Measurements from ENCODE around the gene SFI1. TPM values are rescaled to one million over a fixed set of nuclear protein-coding genes. Genes with fewer than 3 reads are reported as not detected.
"Not testable (repeated sequence)": the region's sequence is repeated elsewhere in the genome, so short reads cannot be mapped to it uniquely, and the experiment has no call there.

The SFI1 gene
- polyA plus RNA-seq, 3 donors from 2014 or later: 4.2 to 31.5 (median 11.1) TPM

DNA sequence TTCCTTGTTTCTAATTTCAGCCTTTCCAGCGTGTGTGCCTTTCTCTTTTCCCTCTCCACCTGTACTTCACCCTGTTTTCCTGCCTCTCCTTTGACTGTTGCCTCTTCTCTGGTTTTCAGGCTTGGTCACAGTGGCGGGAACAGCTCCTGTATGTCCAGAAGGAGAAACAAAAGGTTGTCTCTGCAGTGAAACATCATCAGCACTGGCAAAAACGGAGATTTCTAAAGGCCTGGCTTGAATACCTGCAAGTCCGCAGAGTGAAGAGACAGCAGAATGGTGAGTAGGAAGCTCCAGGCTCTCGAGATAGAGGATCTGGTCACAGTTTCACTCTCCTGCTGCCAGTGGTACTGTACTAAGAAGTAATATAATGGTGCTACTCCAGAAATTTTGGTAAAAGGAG lies 76.6 kb downstream of the SFI1 start:
- Mint-ChIP-seq H3K27ac (peak overlapping the region in 4 of 6 donors; percentile 6 to 63 (median 54)), H3K9me3 (no peaks in the 10 kb centered on the region), H3K36me3 (peaks cover 8 to 30% (median 18%) of the 10 kb centered on the region in 3 donors), H3K27me3 (ENCODE audit: low read depth in 3 of 3) (peaks cover 0 to 6% (median 0%) of the 10 kb centered on the region in 3 donors), H3K4me3 (no peak overlapping the region), H3K4me1 (peaks cover 0 to under 1% of the 10 kb centered on the region in 2 donors)
- DNase-seq: no peak

DNA sequence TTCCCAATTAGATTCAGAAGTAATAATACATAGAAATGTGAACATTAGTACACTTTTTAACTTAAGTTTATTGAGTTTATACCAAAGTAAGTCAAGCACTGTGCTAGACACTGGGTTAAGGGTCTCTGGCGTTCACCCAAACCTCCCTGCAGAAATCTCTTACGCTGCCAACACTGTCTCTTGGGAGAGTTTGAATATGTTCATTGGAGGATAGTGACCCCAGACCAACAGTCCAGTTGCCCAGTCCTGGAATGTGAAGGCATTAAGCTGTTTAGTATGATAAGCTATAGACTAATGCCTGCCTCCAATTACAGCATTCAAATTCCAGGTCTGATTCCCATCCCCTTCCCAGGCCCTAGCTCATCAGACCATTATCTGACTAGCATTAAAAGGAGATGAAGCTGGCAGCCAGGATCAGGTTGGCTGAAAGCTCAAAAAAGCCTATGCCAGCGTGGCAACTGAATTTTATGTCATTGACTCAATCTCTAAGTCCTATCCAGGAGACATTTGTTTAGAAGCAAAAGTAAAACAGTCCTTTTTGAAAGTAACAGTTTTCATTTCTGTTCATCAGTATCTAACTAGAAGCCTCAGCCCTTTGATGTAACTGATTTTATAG lies 77.8 kb downstream of the SFI1 start:
- Mint-ChIP-seq H3K4me1 (no peaks in the 10 kb centered on the region), H3K27me3 (ENCODE audit: low read depth in 3 of 3) (peaks cover 0 to 6% (median 0%) of the 10 kb centered on the region in 3 donors), H3K36me3 (peaks cover 8 to 29% (median 18%) of the 10 kb centered on the region in 3 donors), H3K27ac (peak overlapping the region in 1 of 6 donors; percentile 19), H3K9me3 (no peaks in the 10 kb centered on the region), H3K4me3 (no peak overlapping the region)
- DNase-seq: no peak

DNA sequence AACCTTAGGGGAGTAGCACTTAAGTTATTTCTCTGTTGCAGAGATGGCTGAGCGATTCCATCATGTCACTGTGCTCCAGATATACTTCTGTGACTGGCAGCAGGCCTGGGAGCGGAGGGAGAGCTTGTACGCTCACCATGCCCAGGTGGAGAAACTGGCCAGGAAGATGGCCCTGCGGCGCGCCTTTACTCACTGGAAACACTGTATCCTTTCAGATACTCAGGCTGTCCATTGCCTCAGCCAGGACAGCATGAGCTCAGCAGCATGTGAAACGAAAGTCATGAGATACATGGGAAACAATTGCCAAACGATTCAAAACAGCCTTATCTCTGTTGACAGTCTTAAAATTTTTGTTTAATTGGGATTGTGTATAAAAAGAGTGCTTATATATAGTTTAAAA lies 78.9 kb downstream of the SFI1 start:
- no peaks in the 10 kb centered on the region for H3K4me1 Mint-ChIP-seq

DNA sequence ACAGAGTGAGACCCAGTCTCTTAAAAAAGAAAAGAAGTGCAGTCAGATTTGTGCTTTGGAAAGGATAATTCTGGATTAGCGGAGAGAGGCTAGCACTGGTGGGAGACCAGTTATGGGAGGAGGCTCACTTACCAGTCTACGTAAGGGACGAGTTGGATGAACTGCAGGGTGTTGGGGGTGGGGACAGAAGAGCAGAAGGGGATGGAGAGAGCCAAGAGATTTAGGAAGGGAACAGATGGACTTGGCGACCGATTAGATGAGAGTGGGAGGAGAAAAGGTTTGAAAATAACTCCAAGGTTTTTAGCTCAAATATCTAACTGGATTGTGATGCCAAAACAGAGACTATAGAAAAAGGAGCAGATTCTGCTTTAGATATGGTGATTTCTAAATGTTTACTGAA lies 81.4 kb downstream of the SFI1 start:
- H3K4me1 Mint-ChIP-seq: peaks cover 0 to 5% of the 10 kb centered on the region in 2 donors
- peak overlapping the region in 1 of 6 donors; percentile 4 for H3K27ac Mint-ChIP-seq
- peaks cover 0 to 3% (median 0%) of the 10 kb centered on the region in 3 donors for H3K27me3 Mint-ChIP-seq (ENCODE audit: low read depth in 3 of 3)
- no peak overlapping the region for H3K4me3 Mint-ChIP-seq
- DNase-seq: no peak
- H3K9me3 Mint-ChIP-seq: no peaks in the 10 kb centered on the region
- peaks cover 13 to 19% (median 17%) of the 10 kb centered on the region in 3 donors for H3K36me3 Mint-ChIP-seq

More for the DNA sequence above, 78.9 kb downstream of the SFI1 start:
- Mint-ChIP-seq H3K27me3 (ENCODE audit: low read depth in 3 of 3) (peaks cover 0 to 3% (median 0%) of the 10 kb centered on the region in 3 donors), H3K9me3 (no peaks in the 10 kb centered on the region), H3K36me3 (peaks cover 13 to 25% (median 16%) of the 10 kb centered on the region in 3 donors), H3K4me3 (no peak overlapping the region), H3K27ac (peak overlapping the region in 1 of 6 donors; percentile 57)
- DNase-seq: no peak

DNA sequence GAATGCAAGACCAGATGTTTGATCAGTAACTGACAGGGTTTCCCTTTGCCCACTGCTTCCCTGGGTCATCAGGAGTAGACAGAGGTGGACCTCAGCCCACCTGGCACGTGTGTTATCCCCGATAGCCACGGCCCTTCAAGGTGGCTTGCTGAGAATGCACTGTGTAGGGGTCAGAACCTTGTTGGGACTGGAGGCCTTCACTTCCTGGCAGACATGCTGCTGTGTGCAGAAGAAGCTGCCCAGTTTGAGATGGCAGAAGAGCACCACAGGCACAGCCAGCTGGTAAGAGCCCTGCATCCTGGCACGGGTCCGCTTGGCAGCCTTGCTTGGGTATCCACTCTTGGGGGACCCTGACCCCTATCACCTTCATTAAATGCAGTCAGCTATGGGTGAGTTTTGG lies 81.8 kb downstream of the SFI1 start:
- Mint-ChIP-seq H3K9me3 (no peaks in the 10 kb centered on the region), H3K4me1 (peaks cover 0 to 5% of the 10 kb centered on the region in 2 donors), H3K4me3 (no peak overlapping the region), H3K27ac (no peak overlapping the region), H3K36me3 (peaks cover 13 to 19% (median 17%) of the 10 kb centered on the region in 3 donors), H3K27me3 (ENCODE audit: low read depth in 3 of 3) (peaks cover 0 to 3% (median 0%) of the 10 kb centered on the region in 3 donors)
- DNase-seq: no peak

DNA sequence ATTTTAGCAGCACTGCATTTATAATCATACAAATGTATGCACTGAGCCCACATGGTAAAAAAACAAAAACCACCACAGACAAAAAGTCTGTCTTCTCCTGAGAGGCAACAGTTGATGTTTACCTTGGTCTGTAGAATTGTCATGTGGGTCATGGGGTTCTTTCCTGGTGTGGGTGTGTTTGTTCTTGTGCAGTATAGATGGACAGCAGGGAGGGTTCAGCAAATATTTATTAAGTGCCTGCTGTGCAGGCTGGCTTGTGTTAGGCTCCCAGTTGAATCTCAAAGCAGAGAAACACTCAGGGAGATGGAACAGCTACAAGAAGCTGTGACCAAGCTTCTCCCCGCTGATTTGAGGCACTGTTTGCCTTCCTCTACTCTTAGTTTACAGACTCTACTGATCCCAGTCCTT lies 83.5 kb downstream of the SFI1 start:
- Mint-ChIP-seq H3K27ac (peak overlapping the region in 2 of 6 donors; percentile 46 to 78), H3K4me3 (no peak overlapping the region), H3K4me1 (peaks cover 0 to 5% of the 10 kb centered on the region in 2 donors), H3K9me3 (no peaks in the 10 kb centered on the region), H3K27me3 (ENCODE audit: low read depth in 3 of 3) (peaks cover 0 to 3% (median 0%) of the 10 kb centered on the region in 3 donors), H3K36me3 (peaks cover 17 to 23% (median 22%) of the 10 kb centered on the region in 3 donors)
- DNase-seq: no peak

DNA sequence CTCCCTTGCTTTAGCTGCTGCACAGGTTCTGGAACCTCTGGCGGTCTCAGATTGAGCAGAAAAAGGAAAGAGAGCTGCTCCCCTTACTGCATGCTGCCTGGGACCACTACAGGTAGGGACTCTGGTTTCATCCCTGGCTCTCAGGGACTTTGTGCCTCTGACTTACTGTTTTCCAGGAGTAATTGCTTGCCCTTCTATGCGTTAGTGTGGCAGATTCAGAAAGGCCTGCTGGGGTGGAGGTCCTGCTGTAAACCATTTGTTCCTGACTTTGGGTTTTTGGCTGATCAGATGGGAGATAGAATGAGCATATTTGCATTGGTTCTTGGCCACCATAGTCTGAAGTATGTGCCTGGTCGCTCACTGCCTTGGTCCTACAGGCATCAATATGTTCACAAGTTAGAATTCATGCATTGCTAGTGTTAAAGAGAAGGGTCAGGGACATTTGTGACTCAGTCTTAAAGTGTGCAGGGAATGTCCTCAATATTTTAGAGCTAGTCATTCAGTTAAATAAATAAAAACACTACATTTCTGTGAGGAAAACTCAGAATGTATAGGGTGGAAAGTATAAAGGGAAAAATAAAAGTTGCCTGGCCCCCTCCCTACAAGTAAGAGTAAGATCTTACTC lies 87.6 kb downstream of the SFI1 start:
- DNase-seq: no peak
- Mint-ChIP-seq H3K4me1 (peaks cover 0 to 5% of the 10 kb centered on the region in 2 donors), H3K27me3 (ENCODE audit: low read depth in 3 of 3) (peaks cover 2 to 3% (median 3%) of the 10 kb centered on the region in 3 donors), H3K27ac (peak overlapping the region in 4 of 6 donors; percentile 8 to 62 (median 23)), H3K36me3 (peaks cover 25 to 34% (median 29%) of the 10 kb centered on the region in 3 donors), H3K4me3 (no peak overlapping the region), H3K9me3 (no peaks in the 10 kb centered on the region)

DNA sequence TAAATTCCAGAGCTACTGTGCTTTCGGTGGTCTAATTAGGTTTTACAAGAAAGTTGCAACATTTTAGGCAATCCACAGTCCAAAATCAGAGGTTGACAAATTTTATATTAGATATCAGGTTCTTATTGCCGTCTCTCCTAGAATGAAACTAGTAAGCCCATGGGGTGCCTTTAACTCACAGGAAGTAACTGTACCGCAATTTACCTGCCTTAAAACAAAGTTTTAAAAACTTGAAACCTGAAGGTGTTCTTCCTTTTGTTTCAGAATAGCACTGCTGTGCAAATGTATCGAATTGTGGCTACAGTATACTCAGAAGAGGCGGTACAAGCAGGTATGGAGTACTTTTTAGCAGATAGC lies 88.4 kb downstream of the SFI1 start:
- H3K27me3 Mint-ChIP-seq (ENCODE audit: low read depth in 3 of 3): peaks cover 2 to 3% (median 3%) of the 10 kb centered on the region in 3 donors
- no peak for DNase-seq
- peaks cover 0 to 5% of the 10 kb centered on the region in 2 donors for H3K4me1 Mint-ChIP-seq
- H3K36me3 Mint-ChIP-seq: peaks cover 27 to 41% (median 32%) of the 10 kb centered on the region in 3 donors
- no peak overlapping the region for H3K27ac Mint-ChIP-seq
- no peak overlapping the region for H3K4me3 Mint-ChIP-seq
- no peaks in the 10 kb centered on the region for H3K9me3 Mint-ChIP-seq

DNA sequence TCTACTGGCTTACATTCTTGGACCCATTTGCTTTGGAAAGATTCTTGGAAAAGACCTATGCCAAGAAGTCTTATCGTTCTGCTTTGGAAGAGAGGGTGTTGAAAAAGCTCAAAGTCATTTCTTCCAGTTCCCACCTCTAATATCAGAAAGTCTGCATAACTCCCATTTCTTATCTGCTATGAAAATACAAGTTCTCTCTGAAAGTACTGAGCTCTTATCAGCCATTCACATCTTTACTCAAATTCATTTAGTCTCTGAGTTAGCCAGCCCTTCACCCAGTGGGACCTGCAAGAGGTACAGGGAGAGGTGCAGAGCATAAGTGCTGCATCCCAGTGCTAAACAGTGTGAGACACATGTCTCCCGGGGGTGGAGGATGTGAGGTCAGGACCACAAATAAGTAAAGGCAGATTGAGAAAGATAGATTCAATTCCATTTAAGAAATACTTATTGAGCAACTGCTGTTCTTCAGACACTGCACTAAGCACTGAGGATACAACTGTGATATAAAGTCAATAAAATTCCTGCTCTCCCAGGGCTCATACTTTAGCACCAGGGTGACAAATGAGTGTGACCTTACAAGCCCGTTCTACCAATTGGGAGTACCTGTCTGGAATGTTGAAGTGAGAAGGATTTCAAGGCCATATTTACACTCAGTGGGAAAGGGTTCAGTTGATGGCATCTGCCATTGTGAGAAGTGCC lies 89.0 kb downstream of the SFI1 start:
- Mint-ChIP-seq H3K4me1 (peaks cover 0 to 5% of the 10 kb centered on the region in 2 donors), H3K9me3 (no peaks in the 10 kb centered on the region), H3K4me3 (no peak overlapping the region), H3K27me3 (ENCODE audit: low read depth in 3 of 3) (peaks cover 2 to 3% (median 3%) of the 10 kb centered on the region in 3 donors), H3K27ac (peak overlapping the region in 1 of 6 donors; percentile 89), H3K36me3 (peaks cover 27 to 41% (median 28%) of the 10 kb centered on the region in 3 donors)
- DNase-seq: no peak

DNA sequence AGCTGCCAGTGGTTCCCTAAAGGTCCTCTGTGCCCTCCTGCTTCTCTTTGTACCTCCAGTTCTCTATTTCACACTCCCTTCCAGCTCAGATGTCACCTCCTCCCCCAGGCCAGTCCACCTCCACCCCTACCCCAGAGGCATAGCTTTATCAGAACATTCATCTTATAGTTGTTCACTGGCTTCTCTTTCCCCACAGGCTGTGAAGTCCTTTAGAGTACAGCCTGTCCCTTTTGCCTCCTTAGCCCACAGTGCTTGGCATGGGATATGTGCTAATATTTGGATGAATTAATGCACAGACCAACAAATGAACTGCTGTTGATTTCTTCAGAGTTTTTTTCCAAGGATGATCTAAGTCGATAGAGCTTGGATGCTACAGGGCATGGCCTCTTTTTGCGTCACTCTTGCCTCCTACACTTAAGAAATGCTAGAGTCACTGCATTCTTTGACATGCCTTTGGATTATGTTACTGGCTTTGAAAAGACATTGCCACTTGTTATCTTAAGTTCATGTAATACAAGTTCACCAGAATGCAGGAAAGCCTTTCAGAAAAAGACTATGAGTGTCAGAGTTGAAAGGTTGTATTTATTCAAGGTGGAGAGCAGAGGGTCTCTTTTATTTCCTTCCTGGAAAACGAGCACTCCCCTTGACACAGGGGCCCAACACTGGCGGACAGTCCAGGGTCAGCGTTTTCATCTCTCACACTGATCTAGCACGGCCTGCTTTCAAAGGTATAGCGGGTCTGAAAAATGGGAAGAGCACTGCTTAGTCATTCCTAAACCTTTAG lies 90.0 kb downstream of the SFI1 start:
- H3K4me3 Mint-ChIP-seq: no peak overlapping the region
- DNase-seq: no peak
- H3K36me3 Mint-ChIP-seq: peaks cover 27 to 41% (median 28%) of the 10 kb centered on the region in 3 donors

DNA sequence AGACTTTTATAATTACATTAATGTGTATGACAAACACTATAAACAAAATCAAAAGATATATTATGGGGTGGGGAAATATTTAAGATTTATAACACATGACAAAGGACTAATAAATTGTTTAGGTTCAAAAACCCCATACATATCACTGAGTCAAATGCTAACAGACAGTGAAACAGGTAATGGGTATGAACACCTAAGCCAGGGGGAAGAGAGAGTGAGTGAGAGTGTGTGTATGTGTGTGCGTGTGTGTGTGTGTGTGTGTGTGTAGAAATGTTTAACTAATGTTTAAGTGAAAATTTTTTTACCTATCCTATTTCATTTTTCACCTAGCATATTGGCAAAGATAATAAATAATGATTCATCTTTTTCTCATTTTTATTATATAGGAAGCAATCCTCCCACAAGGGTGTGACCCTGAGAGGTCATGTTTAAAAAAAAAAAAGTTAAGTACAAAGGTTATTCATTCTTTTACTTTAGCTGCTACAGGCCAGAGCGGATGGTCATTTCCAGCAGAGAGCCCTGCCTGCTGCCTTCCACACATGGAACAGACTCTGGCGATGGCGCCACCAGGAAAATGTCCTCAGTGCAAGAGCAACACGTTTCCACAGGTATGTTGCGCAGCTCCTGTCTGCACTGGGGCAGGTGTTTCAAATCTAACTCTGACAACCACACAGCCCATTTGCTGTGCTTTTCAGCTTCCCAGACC lies 92.8 kb downstream of the SFI1 start:
- DNase-seq: no peak
- Mint-ChIP-seq H3K4me1 (no peaks in the 10 kb centered on the region), H3K36me3 (peaks cover 23 to 37% (median 24%) of the 10 kb centered on the region in 3 donors), H3K27me3 (ENCODE audit: low read depth in 3 of 3) (peaks cover 2 to 3% (median 3%) of the 10 kb centered on the region in 3 donors), H3K27ac (peak overlapping the region in 1 of 6 donors; percentile 1), H3K4me3 (no peak overlapping the region), H3K9me3 (no peaks in the 10 kb centered on the region)

More for the DNA sequence above, 90.0 kb downstream of the SFI1 start:
- H3K27ac Mint-ChIP-seq: peak overlapping the region in 3 of 6 donors; percentile 25 to 89 (median 47)
- H3K9me3 Mint-ChIP-seq: no peaks in the 10 kb centered on the region
- H3K4me1 Mint-ChIP-seq: peaks cover 0 to 5% of the 10 kb centered on the region in 2 donors
- peaks cover 2 to 3% (median 3%) of the 10 kb centered on the region in 3 donors for H3K27me3 Mint-ChIP-seq (ENCODE audit: low read depth in 3 of 3)

DNA sequence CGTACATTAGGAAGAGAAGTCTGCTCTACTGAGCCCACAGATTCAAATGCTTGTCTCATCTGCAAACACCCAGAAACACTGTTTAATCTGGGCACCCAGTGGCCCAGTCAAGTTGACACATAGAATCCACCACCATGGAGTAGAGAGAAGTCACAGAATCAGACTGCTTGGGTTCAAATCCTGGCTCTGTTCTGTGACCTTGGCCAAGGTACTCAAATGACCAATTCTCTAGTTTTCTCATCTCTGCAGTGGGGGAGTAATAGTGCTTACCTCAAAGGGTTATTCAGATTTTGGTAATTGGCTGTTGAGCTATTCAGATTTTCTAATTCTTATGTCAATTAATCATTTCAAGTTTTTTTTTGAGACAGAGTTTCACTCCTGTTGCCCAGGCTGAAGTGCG lies 93.8 kb downstream of the SFI1 start:
- peaks cover 18 to 30% (median 23%) of the 10 kb centered on the region in 3 donors for H3K36me3 Mint-ChIP-seq
- H3K27ac Mint-ChIP-seq; H3K4me1 Mint-ChIP-seq; H3K9me3 Mint-ChIP-seq; H3K4me3 Mint-ChIP-seq; H3K27me3 Mint-ChIP-seq (ENCODE audit: low read depth in 3 of 3); DNase-seq: not testable (repeated sequence)

DNA sequence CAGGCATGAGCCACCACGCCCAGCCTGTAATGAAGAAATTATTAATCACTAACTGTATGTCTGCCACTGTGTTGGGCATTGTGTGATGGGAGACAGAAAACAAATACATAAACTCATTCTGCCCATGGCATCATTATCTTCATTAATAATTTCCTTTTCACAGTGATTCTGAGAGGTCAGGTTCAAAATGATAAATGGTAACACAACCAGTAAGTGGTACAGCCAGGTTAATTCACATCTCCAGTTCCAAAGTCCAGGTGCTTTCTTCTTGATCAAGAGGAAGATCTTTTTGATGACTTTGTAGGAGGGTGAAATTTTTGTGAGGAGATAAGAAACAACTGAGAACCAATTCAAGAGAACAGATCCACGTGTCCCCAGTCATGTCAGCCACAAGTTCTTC lies 98.9 kb downstream of the SFI1 start:
- H3K9me3 Mint-ChIP-seq: no peaks in the 10 kb centered on the region
- H3K4me1 Mint-ChIP-seq: no peaks in the 10 kb centered on the region
- H3K4me3 Mint-ChIP-seq: no peak overlapping the region
- peaks cover 0 to 6% (median 0%) of the 10 kb centered on the region in 3 donors for H3K36me3 Mint-ChIP-seq
- peak overlapping the region in 5 of 6 donors; percentile 10 to 41 (median 23) for H3K27ac Mint-ChIP-seq
- DNase-seq: no peak
- H3K27me3 Mint-ChIP-seq (ENCODE audit: low read depth in 3 of 3): peaks cover 0 to 2% (median 0%) of the 10 kb centered on the region in 3 donors

All from immature natural killer cell (primary cell).